Activated CD4-positive, alpha-beta T cell treated with anti-CD3 and anti-CD28 coated beads, Interleukin-2, amount 50 U/mL, for 1 hour (primary cell): Measurements from ENCODE around the gene FNDC3B.
"Not testable (repeated sequence)": the region's sequence is repeated elsewhere in the genome, so short reads cannot be mapped to it uniquely, and the experiment has no call there.

ENCODE experiments used
- DNase-seq: peaks from one replicate; pipeline ENCODE4 v3.0.0-alpha.2; 2020

Gene FNDC3B

GRCh38 chr3:172034786-172035685 is 4.3 kb upstream of the FNDC3B start:
- DNase-seq, result no peak

GRCh38 chr3:172036541-172037215 is 2.7 kb upstream of the FNDC3B start:
- DNase-seq, result no peak

GRCh38 chr3:172038798-172039435 is 461 bp upstream of the FNDC3B start:
- DNase-seq, result no peak

DNA sequence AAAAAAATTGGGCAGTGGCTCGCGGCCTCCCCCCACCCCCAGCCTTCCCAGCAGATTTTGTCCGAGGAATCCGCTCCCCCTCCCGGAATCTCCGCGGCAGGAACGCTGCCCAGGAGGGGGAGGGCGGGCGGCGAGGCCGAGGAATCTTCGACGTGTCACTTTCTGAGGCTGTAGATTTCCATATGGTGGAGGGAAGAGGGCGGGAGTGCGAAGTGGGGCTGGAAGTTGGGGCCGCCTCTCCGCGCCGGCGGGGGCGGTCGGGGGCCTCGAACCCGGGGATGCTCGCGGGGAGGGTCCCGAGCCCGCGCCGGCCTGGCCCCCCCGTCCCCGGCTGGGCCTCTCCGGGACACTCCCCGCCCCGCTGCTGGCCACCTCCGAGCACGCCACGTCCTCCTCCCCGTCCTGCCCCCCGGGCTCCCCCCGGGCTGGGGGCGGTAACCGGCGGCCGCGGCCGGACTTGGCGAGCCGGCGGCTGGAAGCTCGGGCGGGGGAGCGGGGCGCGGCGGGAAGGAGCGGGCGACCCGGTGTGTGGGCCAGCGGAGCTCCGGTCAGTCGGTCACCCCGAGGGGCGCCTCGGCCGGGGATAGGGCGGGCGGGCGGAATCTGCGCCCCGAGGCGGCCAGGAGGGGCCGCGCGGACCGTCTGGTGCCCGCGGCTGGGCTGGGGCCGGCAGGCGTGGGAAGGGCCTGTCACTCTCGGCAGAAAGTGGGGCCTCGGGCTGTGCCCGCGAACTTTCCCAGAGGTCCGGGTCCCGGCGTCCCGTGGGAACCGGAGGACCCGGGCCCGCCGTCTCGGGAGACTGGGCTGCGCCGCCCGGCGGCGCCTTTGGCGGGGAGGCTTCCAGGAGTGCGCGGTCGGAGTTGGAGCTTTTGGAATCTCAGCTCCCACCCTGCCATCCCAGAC is 951 bp downstream of the FNDC3B start:
- DNase-seq, result no peak

DNA sequence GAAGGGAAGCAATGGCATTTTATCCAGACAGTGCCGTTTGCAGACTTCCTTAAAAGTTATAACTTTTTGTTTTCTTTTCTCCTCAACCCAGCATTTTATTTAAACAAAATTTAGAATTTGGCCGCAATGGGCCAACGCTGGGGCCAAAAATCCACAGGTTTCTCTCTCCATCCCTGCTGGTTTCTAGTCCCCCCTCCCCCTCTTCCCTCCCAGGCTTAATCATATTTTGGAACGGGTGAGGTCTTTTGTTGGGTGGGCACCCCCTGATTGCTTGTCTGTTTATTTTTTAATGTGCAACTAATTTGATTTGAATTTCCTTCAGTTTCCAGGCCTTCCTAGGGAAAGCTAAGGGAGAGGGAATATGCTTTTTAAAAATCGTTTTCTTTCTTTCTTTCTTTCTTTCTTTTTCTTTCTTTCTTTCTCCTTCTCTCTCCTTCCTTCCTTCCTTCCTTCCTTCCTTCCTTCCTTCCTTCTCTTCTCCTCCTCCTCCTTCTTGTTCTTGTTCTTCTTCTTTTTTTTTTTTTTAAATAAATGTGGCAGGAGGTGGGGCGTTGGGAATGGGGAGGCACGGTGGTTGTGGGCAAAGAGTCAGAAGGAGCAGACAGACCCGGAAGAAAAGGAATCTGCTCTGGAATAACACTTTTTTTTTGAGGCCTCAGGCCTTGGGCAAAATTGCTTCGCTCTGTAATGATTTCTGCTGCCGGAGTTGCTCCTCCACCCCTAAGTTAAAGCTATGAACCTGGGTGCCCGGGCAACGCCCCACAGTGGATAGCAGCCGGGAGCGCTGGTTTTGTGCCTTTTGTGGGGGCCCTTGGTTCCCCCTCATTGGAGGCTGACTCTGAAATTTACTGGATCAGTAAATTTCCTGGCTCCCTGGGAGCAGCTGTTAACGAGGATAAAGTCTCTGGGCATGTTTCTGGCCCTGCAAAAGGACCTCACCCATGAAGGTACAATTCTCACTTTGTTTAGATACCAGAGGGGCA is 1.9 kb downstream of the FNDC3B start:
- DNase-seq, result no peak

- DNase-seq, result no peak
These were observed 2.8 kb downstream of the FNDC3B start for GRCh38 chr3:172042136-172042662.

DNA sequence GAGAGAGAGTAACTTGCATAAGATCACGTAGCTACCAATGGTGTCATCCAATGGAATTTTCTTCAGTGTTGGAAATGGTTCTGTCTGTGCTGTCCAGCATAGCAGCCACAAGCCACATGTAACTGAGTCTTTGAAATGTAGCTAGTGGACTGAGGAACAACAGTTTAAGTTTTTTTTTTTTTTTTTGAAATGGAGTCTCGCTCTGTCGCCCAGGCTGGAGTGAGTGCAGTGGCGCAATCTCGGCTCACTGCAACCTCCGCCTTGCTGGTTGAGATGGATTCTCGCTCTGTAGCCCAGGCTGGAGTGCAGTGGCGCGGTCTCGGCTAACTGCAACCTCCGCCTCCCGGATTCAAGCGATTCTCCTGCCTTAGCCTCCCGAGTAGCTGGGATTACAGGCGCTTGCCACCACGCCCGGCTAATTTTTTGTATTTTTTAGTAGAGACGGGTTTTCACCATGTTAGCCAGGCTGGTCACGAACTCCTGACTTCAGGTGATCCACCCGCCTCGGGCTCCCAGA is 3.3 kb downstream of the FNDC3B start:
- not testable (repeated sequence) for DNase-seq

- DNase-seq, result no peak
These were observed 3.9 kb downstream of the FNDC3B start for GRCh38 chr3:172043233-172043632.

GRCh38 chr3:172043766-172044165 is 4.4 kb downstream of the FNDC3B start:
- no peak for DNase-seq

- no peak for DNase-seq
These were observed 5.6 kb downstream of the FNDC3B start for GRCh38 chr3:172044833-172045585.

GRCh38 chr3:172046268-172046915 is 7.0 kb downstream of the FNDC3B start:
- DNase-seq, result no peak

DNA sequence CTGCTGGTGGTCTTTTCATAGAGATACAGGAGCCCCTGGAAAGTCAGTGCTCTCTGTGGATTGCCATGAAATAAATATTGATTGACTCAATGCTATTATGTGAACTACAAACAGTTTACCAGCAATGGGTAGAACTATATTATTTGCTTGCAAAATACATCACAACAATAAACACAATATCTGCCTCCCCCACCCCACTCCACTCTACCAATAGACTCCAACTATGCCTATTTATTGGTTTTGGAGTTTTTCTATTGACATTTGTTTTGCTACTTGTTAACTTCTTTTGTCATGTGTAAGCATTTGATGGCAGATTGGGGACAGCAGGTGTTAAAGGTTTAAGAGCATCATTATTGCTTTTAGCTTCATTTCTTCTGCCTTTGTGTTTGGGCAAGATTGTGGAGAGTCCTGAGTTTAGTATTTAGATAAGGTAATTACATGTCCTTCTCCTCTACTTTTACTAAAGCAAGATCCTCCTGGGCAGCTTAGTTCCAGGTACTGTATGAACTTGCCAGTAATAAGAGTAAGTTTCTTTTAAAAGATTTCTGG is 8.3 kb downstream of the FNDC3B start:
- DNase-seq, result no peak

DNA sequence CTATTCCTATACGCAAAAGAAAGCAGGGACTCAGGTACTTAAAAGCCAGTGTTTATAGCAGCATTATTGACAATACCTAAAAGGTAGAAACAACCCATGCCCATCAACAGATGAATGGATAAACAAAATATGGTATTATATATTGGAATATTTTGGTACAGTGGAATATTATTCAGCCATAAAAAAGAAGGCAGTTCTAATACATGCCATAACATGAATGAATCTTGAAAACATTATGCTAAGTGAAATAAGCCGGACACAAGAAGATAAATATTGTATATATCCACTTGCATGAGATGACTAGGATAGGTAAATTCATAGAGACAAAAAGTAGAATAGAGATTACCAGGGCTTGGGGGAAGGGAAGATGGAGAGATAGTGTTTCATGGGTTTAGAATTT is 9.2 kb downstream of the FNDC3B start:
- no peak for DNase-seq

GRCh38 chr3:172051310-172051956 is 12.1 kb downstream of the FNDC3B start:
- no peak for DNase-seq

- no peak for DNase-seq
These were observed 12.6 kb downstream of the FNDC3B start for GRCh38 chr3:172051957-172052354.

DNA sequence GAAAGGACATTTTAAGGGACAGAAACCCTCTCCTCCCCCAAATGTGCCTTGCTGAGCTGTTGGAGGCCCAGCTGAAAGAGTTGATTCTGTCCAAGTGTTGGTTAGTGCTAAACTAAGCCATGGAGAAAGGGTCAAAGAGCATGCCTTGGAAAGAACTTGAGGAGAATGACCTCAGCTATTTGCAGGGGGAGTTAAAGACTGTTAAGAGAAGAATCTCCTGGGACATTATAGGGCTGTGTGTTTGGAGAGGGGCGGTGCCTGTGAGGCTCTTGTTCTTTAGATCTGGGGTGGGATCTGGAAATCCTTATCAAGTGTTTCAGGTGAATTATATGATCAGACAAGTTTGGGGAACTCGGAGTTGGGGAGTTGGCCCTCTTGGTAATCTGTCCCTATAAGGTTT is 13.0 kb downstream of the FNDC3B start:
- no peak for DNase-seq

GRCh38 chr3:172054115-172054764 is 14.9 kb downstream of the FNDC3B start:
- no peak for DNase-seq

DNA sequence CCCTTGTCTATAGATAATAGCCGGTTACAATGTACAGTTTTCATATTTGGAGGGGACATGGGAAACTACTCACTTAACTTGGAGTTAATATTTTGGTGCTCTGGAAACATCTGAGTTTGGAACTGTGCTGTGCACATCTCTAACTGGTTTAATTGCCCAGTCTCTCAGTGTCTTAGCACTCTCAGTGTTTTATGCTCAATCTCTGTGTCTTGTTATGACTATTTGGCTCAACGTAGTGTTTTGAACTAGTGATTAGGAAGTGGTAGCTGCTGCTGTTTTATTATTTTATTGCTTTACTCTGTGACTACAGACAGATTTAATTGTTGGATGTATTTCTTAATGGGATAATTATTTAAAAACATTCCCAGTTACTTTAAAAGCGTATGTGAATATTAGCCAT is 17.0 kb downstream of the FNDC3B start:
- DNase-seq, result no peak
